ENCODE results near the gene RBPJ.

- TF ChIP-seq CTCF (IDR thresholded peaks at IDR 0.05): no peak
- no peak for TF ChIP-seq EZH2 (IDR thresholded peaks at IDR 0.05)
- no peak for TF ChIP-seq EZH2phosphoT487 (IDR thresholded peaks at IDR 0.05)
Measured at GRCh38 chr4:26346203-26346620, 25.4 kb downstream of the RBPJ start.
